NB4 (cell line): ENCODE results near the gene ATG4C.

Source experiments
- POLR2A ChIP-seq: IDR thresholded peaks from 2 replicates; pipeline ENCODE4 v1.6.1; 2011; ENCODE audit warnings: mild to moderate bottlenecking; ENCODE audit not compliant: insufficient read length; ENCODE audit errors: extremely low read depth
- TF ChIP-seq, protein P1 (sequence below): IDR thresholded peaks from one replicate; pipeline ENCODE4 v1.5.1; 2012; ENCODE audit warnings: low read depth, low read length

DNA sequence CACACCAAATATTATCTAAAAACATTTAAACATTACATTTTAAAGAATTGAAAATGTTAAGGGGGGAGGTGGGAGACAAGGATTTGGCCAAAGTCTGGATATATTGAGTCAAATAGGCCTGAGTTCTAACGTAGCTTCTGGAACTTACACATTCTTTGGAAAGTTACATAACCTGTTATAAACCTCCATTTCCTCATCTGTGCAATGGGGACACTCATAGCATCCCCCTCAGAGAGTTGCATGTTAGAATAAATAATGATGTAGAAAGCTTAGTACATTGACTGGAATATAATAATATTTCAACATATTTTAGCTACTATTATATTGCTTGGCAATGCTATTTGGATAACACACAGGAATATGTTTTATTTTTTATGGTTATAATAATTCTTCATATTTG, 117.7 kb downstream of the ATG4C start:
- TF ChIP-seq, protein P1, sequence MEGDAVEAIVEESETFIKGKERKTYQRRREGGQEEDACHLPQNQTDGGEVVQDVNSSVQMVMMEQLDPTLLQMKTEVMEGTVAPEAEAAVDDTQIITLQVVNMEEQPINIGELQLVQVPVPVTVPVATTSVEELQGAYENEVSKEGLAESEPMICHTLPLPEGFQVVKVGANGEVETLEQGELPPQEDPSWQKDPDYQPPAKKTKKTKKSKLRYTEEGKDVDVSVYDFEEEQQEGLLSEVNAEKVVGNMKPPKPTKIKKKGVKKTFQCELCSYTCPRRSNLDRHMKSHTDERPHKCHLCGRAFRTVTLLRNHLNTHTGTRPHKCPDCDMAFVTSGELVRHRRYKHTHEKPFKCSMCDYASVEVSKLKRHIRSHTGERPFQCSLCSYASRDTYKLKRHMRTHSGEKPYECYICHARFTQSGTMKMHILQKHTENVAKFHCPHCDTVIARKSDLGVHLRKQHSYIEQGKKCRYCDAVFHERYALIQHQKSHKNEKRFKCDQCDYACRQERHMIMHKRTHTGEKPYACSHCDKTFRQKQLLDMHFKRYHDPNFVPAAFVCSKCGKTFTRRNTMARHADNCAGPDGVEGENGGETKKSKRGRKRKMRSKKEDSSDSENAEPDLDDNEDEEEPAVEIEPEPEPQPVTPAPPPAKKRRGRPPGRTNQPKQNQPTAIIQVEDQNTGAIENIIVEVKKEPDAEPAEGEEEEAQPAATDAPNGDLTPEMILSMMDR, result no peak
- TF ChIP-seq POLR2A, result no peak
